Measurements from ENCODE around the gene ABLIM2. TPM values are rescaled to one million over a fixed set of nuclear protein-coding genes. Genes with fewer than 3 reads are reported as not detected.

The ABLIM2 gene
- total and polyA plus RNA-seq, 2 of the 13 experiments (the other 11 are each of a cell fraction or from before 2014, with no cell fraction given) = 0.20 to 0.37 TPM

- TF ChIP-seq ZNF142 (CRISPR knock-in tag; IDR thresholded peaks at IDR 0.05) (no peak), ZKSCAN8 (CRISPR knock-in tag; IDR thresholded peaks at IDR 0.05; ENCODE audit: borderline replicate concordance) (no peak), ZNF513 (CRISPR knock-in tag; conservative IDR thresholded peaks at IDR 0.05) (no peak), SCMH1 (CRISPR knock-in tag; IDR thresholded peaks at IDR 0.05; ENCODE audit: borderline replicate concordance) (no peak), ZNF710 (CRISPR knock-in tag; IDR thresholded peaks at IDR 0.05; ENCODE audit: borderline replicate concordance) (peak; percentile 37; the same call in 1 of the 2 replicates), FOSL2 (CRISPR knock-in tag; IDR thresholded peaks at IDR 0.05) (peak; percentile 98), ZNF382 (CRISPR knock-in tag; IDR thresholded peaks at IDR 0.05; ENCODE audit: borderline replicate concordance) (no peak), ZNF841 (CRISPR knock-in tag; IDR thresholded peaks at IDR 0.05; ENCODE audit: borderline replicate concordance) (no peak), PATZ1 (CRISPR knock-in tag; IDR thresholded peaks at IDR 0.05) (no peak), ARID4A (CRISPR knock-in tag; IDR thresholded peaks at IDR 0.05; ENCODE audit: borderline replicate concordance) (no peak), ZNF207 (IDR thresholded peaks at IDR 0.05; ENCODE audit: borderline replicate concordance) (no peak), MEF2D (CRISPR knock-in tag; IDR thresholded peaks at IDR 0.05) (0 out of 2 replicates have a peak, but pooled peaks have one; percentile 24)
These were observed 32.6 kb upstream of the ABLIM2 start (continued) for GRCh38 chr4:8191136-8191747.

All from HepG2 (cell line).